Natural killer cell (primary cell): ENCODE data around the gene CERK. TPM values are rescaled to one million over a fixed set of nuclear protein-coding genes. Genes with fewer than 3 reads are reported as not detected.

ENCODE experiments used
- ATAC-seq, 3 donors: fragments of 150-1000 bp in 2 of 3; fragments of 200-7000 bp in 1 of 3; cut with Tn5 transposase; 1 replicate in 1 of 3; 2 replicates in 2 of 3; pipeline ENCODE4 v1.10.0; 2021; ENCODE audit warnings: mild to moderate bottlenecking in 2 of 3, moderate library complexity in 2 of 3
- DNase-seq, 2 donors: peaks; one replicate each; pipeline versions ENCODE4 v3.0.0 to v3.0.0-alpha.2; 2013 to 2021; ENCODE audit warnings: mixed read lengths in 1 of 2
- H3K27ac ChIP-seq: one replicate; pipeline ENCODE4 v1.5.1; 2013; ENCODE audit warnings: mild to moderate bottlenecking, low read length
- H3K27me3 ChIP-seq: one replicate; pipeline ENCODE4 v1.6.1; 2013; ENCODE audit warnings: low read length; ENCODE audit not compliant: control insufficient read depth, insufficient read depth
- H3K36me3 ChIP-seq: one replicate; pipeline ENCODE4 v1.6.1; 2013; ENCODE audit warnings: low read length; ENCODE audit not compliant: control insufficient read depth, insufficient read depth
- H3K4me1 ChIP-seq: one replicate; pipeline ENCODE4 v1.6.1; 2013; ENCODE audit warnings: low read length; ENCODE audit not compliant: control insufficient read depth, insufficient read depth
- H3K4me3 ChIP-seq: one replicate; pipeline ENCODE4 v1.5.1; 2013; ENCODE audit warnings: low read length
- H3K9me3 ChIP-seq: one replicate; pipeline ENCODE4 v1.6.1; 2013; ENCODE audit warnings: low read length; ENCODE audit not compliant: control insufficient read depth, insufficient read depth
- H3K27ac Mint-ChIP-seq, 2 donors: one replicate each; pipeline ENCODE4 v1.8.0; 2022; ENCODE audit warnings: mild to moderate bottlenecking in 2 of 2, mixed read lengths in 2 of 2, moderate library complexity in 1 of 2
- H3K27me3 Mint-ChIP-seq, 2 donors: one replicate each; pipeline ENCODE4 v1.8.0; 2022; ENCODE audit warnings: low read depth in 2 of 2, mixed read lengths in 2 of 2
- H3K36me3 Mint-ChIP-seq: one replicate; pipeline ENCODE4 v1.8.0; 2022; ENCODE audit warnings: mixed read lengths
- H3K4me1 Mint-ChIP-seq, 2 donors: one replicate each; pipeline ENCODE4 v1.8.0; 2022; ENCODE audit warnings: mixed read lengths in 2 of 2
- H3K4me3 Mint-ChIP-seq: one replicate; pipeline ENCODE4 v1.8.0; 2022; ENCODE audit warnings: mild to moderate bottlenecking, moderate library complexity, mixed read lengths
- H3K9me3 Mint-ChIP-seq, 2 donors: one replicate each; pipeline ENCODE4 v1.8.0; 2022; ENCODE audit warnings: mixed read lengths in 2 of 2
- CTCF ChIP-seq: fragments of 200-600 bp; IDR thresholded peaks from one replicate; pipeline ENCODE4 v1.8.0; 2022; ENCODE audit warnings: antibody characterized with exemption
- WGBS: methylation state at CpG from one replicate; pipeline ENCODE4 v1.1.7; 2013; ENCODE audit warnings: missing lambda C conversion rate; ENCODE audit not compliant: insufficient coverage; 5-methylcytosine and 5-hydroxymethylcytosine counted together
- intact Hi-C: fragments of 100-400 bp; cut with micrococcal nuclease; formaldehyde crosslinking; loops from one replicate; pipeline ENCODE4 v1.14.2; 2022
- total RNA-seq, 4 donors: library from RNA; stranded (reverse); fragments of 120-200 nt in 1 of 4; gene quantifications; one replicate each; pipeline versions ENCODE4 v1.2.3 to v1.2.4, GENCODE V29; 2013 to 2022

The CERK gene
- total RNA-seq, 3 donors from 2014 or later (not counting 1 experiment from before 2014, with no cell fraction given): 50.0 to 71.2 (median 55.6) TPM

- no peak overlapping the region for H3K4me3 Mint-ChIP-seq
- Histone ChIP-seq H3K4me1 (peaks cover 25% of the 10 kb centered on the region), H3K27me3 (no peaks in the 10 kb centered on the region), H3K36me3 (peaks cover 25% of the 10 kb centered on the region), H3K9me3 (no peaks in the 10 kb centered on the region), H3K4me3 (no peak overlapping the region), H3K27ac (no peak overlapping the region)
- 95% methylated on average over 11 of the region's 11 CpGs for WGBS
- TF ChIP-seq CTCF: no peak
- H3K27ac Mint-ChIP-seq: peak overlapping the region; percentile 16 to 35
- intact Hi-C loops: no loop called here
- H3K27me3 Mint-ChIP-seq: no peaks in the 10 kb centered on the region
- no peaks in the 10 kb centered on the region for H3K36me3 Mint-ChIP-seq
- DNase-seq: no peak
- peaks cover 35 to 42% of the 10 kb centered on the region in 2 donors for H3K4me1 Mint-ChIP-seq
- no peak for ATAC-seq
- no peaks in the 10 kb centered on the region for H3K9me3 Mint-ChIP-seq
These were observed 9.6 kb downstream of the CERK start for GRCh38 chr22:46728470-46728869.

GRCh38 chr22:46727813-46728364 is 10.2 kb downstream of the CERK start:
- H3K4me1 Mint-ChIP-seq: peaks cover 35 to 42% of the 10 kb centered on the region in 2 donors
- WGBS: 85% methylated on average over 19 of the region's 19 CpGs

GRCh38 chr22:46726986-46727317 is 11.1 kb downstream of the CERK start:
- no peak for ATAC-seq
- intact Hi-C loops: no loop called here
- Mint-ChIP-seq H3K4me1 (peaks cover 35 to 42% of the 10 kb centered on the region in 2 donors), H3K27ac (peak overlapping the region in 1 of 2 donors; percentile 56), H3K9me3 (no peaks in the 10 kb centered on the region), H3K27me3 (no peaks in the 10 kb centered on the region), H3K4me3 (no peak overlapping the region), H3K36me3 (no peaks in the 10 kb centered on the region)
- no peaks in the 10 kb centered on the region for H3K27me3 ChIP-seq
- no peak overlapping the region for H3K27ac ChIP-seq
- peaks cover 23% of the 10 kb centered on the region for H3K4me1 ChIP-seq
- 24% methylated on average over 3 of the region's 3 CpGs for WGBS
- no peaks in the 10 kb centered on the region for H3K9me3 ChIP-seq
- no peak for DNase-seq
- no peak for TF ChIP-seq CTCF
- peaks cover 23% of the 10 kb centered on the region for H3K36me3 ChIP-seq
- H3K4me3 ChIP-seq: no peak overlapping the region

More at GRCh38 chr22:46727813-46728364, 10.2 kb downstream of the CERK start:
- Histone ChIP-seq H3K27ac (no peak overlapping the region), H3K27me3 (no peaks in the 10 kb centered on the region), H3K36me3 (peaks cover 25% of the 10 kb centered on the region), H3K4me3 (no peak overlapping the region), H3K4me1 (peaks cover 25% of the 10 kb centered on the region), H3K9me3 (no peaks in the 10 kb centered on the region)
- Mint-ChIP-seq H3K27ac (peak overlapping the region; percentile 35 to 56), H3K9me3 (no peaks in the 10 kb centered on the region), H3K36me3 (no peaks in the 10 kb centered on the region), H3K27me3 (no peaks in the 10 kb centered on the region), H3K4me3 (no peak overlapping the region)
- ATAC-seq (no peak), DNase-seq (no peak)
- TF ChIP-seq CTCF: no peak
- intact Hi-C loops: no loop called here
